B cell (primary cell): ENCODE results near the gene ERCC8. TPM values are rescaled to one million over a fixed set of nuclear protein-coding genes. Genes with fewer than 3 reads are reported as not detected.

ENCODE experiments used
- ATAC-seq: fragments of 200-7000 bp; cut with Tn5 transposase; one replicate; pipeline ENCODE4 v1.10.0; 2021; ENCODE audit warnings: low read depth, mild to moderate bottlenecking, moderate number of reproducible peaks, moderate library complexity
- CTCF ChIA-PET: fragments of 350-600 bp; sonication (Branson Sonifier 250); formaldehyde crosslinking; loops from one replicate; lab custom pipeline; 2021; ENCODE audit warnings: antibody characterized with exemption, inconsistent platforms; lab: Charles Lee
- POLR2A ChIA-PET: fragments of 350-600 bp; sonication (Branson Sonifier 250); formaldehyde crosslinking; loops from one replicate; lab custom pipeline; 2021; ENCODE audit warnings: antibody characterized with exemption; lab: Charles Lee
- DNase-seq: peaks from one replicate; pipeline ENCODE4 v3.0.0; 2013
- H2AFZ ChIP-seq: 2 replicates; pipeline ENCODE4 v1.6.1; 2012; ENCODE audit warnings: mild to moderate bottlenecking, low read depth, low read length; ENCODE audit not compliant: insufficient read depth, poor library complexity, severe bottlenecking
- H3K27ac ChIP-seq, 2 donors: 1 replicate in 1 of 2; 2 replicates in 1 of 2; pipeline ENCODE4 v1.5.1; 2012 to 2013; ENCODE audit warnings: low read length in 2 of 2, mild to moderate bottlenecking in 2 of 2, moderate library complexity in 1 of 2
- H3K27me3 ChIP-seq, 4 experiments: fragments of 200-600 bp in 1 of 4; sonication (generic) in 1 of 4; replicated peaks in 1 of 4; 1 replicate in 2 of 4; 2 replicates in 2 of 4; pipeline versions ENCODE4 v1.6.1 to v1.7.0; 2013 to 2016; ENCODE audit warnings: low read length in 3 of 4, mild to moderate bottlenecking in 2 of 4, mixed read lengths in 1 of 4, moderate library complexity in 1 of 4; ENCODE audit not compliant: insufficient read depth in 4 of 4, control insufficient read depth in 3 of 4; ENCODE audit errors: control extremely low read depth in 1 of 4
- H3K36me3 ChIP-seq, 2 experiments: replicated peaks in 1 of 2; 1 replicate in 1 of 2; 2 replicates in 1 of 2; pipeline versions ENCODE4 v1.6.1 to v1.7.1; 2013; ENCODE audit warnings: low read length in 1 of 2; ENCODE audit not compliant: insufficient read depth in 2 of 2, control insufficient read depth in 1 of 2; ENCODE audit errors: control extremely low read depth in 1 of 2, extremely low read depth in 1 of 2
- H3K4me1 ChIP-seq, 2 donors: fragments of 200-600 bp in 1 of 2; sonication (generic) in 1 of 2; 1 replicate in 1 of 2; 2 replicates in 1 of 2; pipeline versions ENCODE4 v1.5.1 to v1.6.1; 2013 to 2017; ENCODE audit warnings: low read length in 2 of 2; ENCODE audit not compliant: control insufficient read depth in 2 of 2, insufficient read depth in 2 of 2
- H3K4me2 ChIP-seq: replicated peaks from 2 replicates; pipeline ENCODE3; 2012; ENCODE audit warnings: mild to moderate bottlenecking, low read depth, low read length; ENCODE audit not compliant: poor library complexity, severe bottlenecking
- H3K4me3 ChIP-seq, 5 experiments: fragments of 200-600 bp in 1 of 5; sonication (generic) in 1 of 5; 1 replicate in 3 of 5; 2 replicates in 2 of 5; pipeline versions ENCODE4 v1.5.1 to v1.7.0; 2011 to 2016; ENCODE audit warnings: low read length in 4 of 5, mild to moderate bottlenecking in 4 of 5, low read depth in 2 of 5, control low read depth in 1 of 5, moderate library complexity in 1 of 5; ENCODE audit not compliant: insufficient read depth in 1 of 5; ENCODE audit errors: control extremely low read depth in 1 of 5, extremely low read depth in 1 of 5
- H3K79me2 ChIP-seq: fragments of 200-600 bp; sonication (generic); one replicate; pipeline ENCODE4 v1.6.0; 2016; ENCODE audit warnings: low read length; ENCODE audit not compliant: control insufficient read depth, insufficient read depth
- H3K9ac ChIP-seq: fragments of 200-600 bp; sonication (generic); 2 replicates; pipeline ENCODE4 v1.6.1; 2017; ENCODE audit warnings: mild to moderate bottlenecking, low read length, moderate library complexity
- H3K9me3 ChIP-seq, 3 donors: one replicate each; pipeline versions ENCODE4 v1.6.1 to v1.7.1; 2013; ENCODE audit warnings: low read length in 2 of 3; ENCODE audit not compliant: control insufficient read depth in 2 of 3, insufficient read depth in 1 of 3; ENCODE audit errors: control extremely low read depth in 1 of 3
- H4K20me1 ChIP-seq: 2 replicates; pipeline ENCODE4 v1.6.0; 2012; ENCODE audit warnings: mild to moderate bottlenecking, low read length; ENCODE audit not compliant: insufficient read depth, control insufficient read depth, poor library complexity, severe bottlenecking
- H3K27ac Mint-ChIP-seq: one replicate; pipeline ENCODE4 v1.8.0; 2021; ENCODE audit warnings: mixed read lengths
- H3K27me3 Mint-ChIP-seq: one replicate; pipeline ENCODE4 v1.8.0; 2021; ENCODE audit warnings: mixed read lengths
- H3K4me1 Mint-ChIP-seq: one replicate; pipeline ENCODE4 v1.8.0; 2021; ENCODE audit warnings: mixed read lengths
- H3K4me3 Mint-ChIP-seq: one replicate; pipeline ENCODE4 v1.8.0; 2021; ENCODE audit warnings: mixed read lengths
- H3K9me3 Mint-ChIP-seq: one replicate; pipeline ENCODE4 v1.8.0; 2022; ENCODE audit warnings: mixed read lengths; ENCODE audit not compliant: insufficient read depth
- EZH2 ChIP-seq: IDR thresholded peaks from 2 replicates; pipeline ENCODE4 v1.6.1; 2012; ENCODE audit warnings: borderline replicate concordance, low read depth, mild to moderate bottlenecking, moderate library complexity, low read length; ENCODE audit not compliant: insufficient read depth, poor library complexity, severe bottlenecking
- WGBS: methylation state at CpG from one replicate; pipeline ENCODE4 v1.1.5; 2013; ENCODE audit warnings: missing lambda C conversion rate; ENCODE audit not compliant: insufficient coverage; 5-methylcytosine and 5-hydroxymethylcytosine counted together
- intact Hi-C: fragments of 100-400 bp; cut with micrococcal nuclease; formaldehyde crosslinking; loops from one replicate; pipeline ENCODE4 v1.10.0; 2022
- polyA plus RNA-seq: library from polyadenylated mRNA; depleted of rRNA; stranded (reverse); fragments of >200 nt; gene quantifications from 2 replicates; pipeline ENCODE4 v1.2.3, GENCODE V29; 2012
- total RNA-seq, 2 donors: library from RNA; stranded (reverse); fragments of 120-200 nt in 1 of 2; gene quantifications; 1 replicate in 1 of 2; 2 replicates in 1 of 2; pipeline versions ENCODE4 v1.2.3 to v1.2.4, GENCODE V29; 2013 to 2022
- TF ChIP-seq, protein P1 (sequence below): fragments of 200-600 bp; IDR thresholded peaks from one replicate; pipeline ENCODE4 v1.8.0; 2022; ENCODE audit warnings: antibody characterized with exemption, mild to moderate bottlenecking

Gene ERCC8
- total and polyA plus RNA-seq, 2 donors (not counting 1 experiment from before 2014, with no cell fraction given) = 6.8 to 9.2 TPM

DNA sequence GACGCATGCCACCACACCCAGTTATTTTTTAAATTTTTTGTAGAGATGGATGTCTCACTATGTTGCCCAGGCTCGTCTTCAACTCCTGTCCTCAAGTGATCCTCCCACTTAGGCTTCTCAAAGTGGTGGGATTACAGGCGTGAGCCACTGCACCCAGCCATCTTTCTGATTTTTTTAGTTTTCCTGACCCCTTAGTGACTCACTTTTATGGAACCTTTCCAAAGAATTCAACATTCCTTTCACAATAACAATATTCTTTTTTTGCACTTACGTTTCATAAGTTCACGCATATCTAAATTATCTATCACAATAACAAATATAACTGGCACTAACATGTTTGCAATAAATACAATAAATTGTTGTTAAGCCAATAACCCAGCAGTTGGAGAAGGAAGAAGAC, 109.3 kb downstream of the ERCC8 start:
- H3K79me2 ChIP-seq = no peaks in the 10 kb centered on the region
- H3K4me1 ChIP-seq = no peaks in the 10 kb centered on the region
- TF ChIP-seq, protein P1, sequence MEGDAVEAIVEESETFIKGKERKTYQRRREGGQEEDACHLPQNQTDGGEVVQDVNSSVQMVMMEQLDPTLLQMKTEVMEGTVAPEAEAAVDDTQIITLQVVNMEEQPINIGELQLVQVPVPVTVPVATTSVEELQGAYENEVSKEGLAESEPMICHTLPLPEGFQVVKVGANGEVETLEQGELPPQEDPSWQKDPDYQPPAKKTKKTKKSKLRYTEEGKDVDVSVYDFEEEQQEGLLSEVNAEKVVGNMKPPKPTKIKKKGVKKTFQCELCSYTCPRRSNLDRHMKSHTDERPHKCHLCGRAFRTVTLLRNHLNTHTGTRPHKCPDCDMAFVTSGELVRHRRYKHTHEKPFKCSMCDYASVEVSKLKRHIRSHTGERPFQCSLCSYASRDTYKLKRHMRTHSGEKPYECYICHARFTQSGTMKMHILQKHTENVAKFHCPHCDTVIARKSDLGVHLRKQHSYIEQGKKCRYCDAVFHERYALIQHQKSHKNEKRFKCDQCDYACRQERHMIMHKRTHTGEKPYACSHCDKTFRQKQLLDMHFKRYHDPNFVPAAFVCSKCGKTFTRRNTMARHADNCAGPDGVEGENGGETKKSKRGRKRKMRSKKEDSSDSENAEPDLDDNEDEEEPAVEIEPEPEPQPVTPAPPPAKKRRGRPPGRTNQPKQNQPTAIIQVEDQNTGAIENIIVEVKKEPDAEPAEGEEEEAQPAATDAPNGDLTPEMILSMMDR = no peak
- H4K20me1 ChIP-seq = no peaks in the 10 kb centered on the region
- no peaks in the 10 kb centered on the region for H3K27me3 ChIP-seq
- H3K36me3 ChIP-seq = no peaks in the 10 kb centered on the region
- H3K9me3 Mint-ChIP-seq = no peaks in the 10 kb centered on the region
- H3K27me3 Mint-ChIP-seq = peaks cover 9% of the 10 kb centered on the region
- intact Hi-C loops = no loop called here
- H2AFZ ChIP-seq = no peak overlapping the region
- H3K27ac Mint-ChIP-seq = no peak overlapping the region
- ChIA-PET CTCF (interaction anchor here (0.7 kb wide), 2 partner anchors 10 to 1942 kb away, joined by 3 read pairs; no protein-coding TSS in a partner anchor), POLR2A (no interaction called here)
- DNase-seq (no peak), ATAC-seq (no peak)
- no peak overlapping the region for H3K4me3 Mint-ChIP-seq
- H3K4me2 ChIP-seq = no peak overlapping the region
- no peaks in the 10 kb centered on the region for H3K4me1 Mint-ChIP-seq
- 90% methylated on average over 2 of the region's 5 CpGs for WGBS
- no peak overlapping the region for H3K4me3 ChIP-seq
- no peak overlapping the region for H3K9ac ChIP-seq
- H3K27ac ChIP-seq = no peak overlapping the region
- H3K9me3 ChIP-seq = no peaks in the 10 kb centered on the region

DNA sequence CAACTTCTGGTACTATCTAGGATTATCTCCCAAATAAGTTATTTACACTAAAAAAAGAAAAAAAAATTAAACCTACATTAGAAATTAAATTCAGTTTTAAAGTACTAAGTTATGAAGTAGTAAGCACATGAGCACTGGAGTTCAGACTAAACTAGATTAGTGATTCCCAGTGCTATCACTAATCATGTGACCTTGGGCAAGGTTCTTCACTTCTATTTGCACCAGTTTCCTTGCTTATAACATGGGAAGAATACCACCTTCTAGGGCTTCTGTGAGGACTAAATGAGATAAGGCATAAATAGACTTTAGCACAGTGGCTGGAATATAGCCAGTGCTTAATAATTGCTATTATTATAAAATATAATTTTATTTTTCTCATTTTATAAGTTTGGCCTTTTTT, 111.3 kb downstream of the ERCC8 start:
- Histone ChIP-seq H3K27ac (no peak overlapping the region), H3K9ac (no peak overlapping the region), H3K79me2 (no peaks in the 10 kb centered on the region), H3K4me1 (no peaks in the 10 kb centered on the region), H3K27me3 (no peaks in the 10 kb centered on the region), H3K4me2 (no peak overlapping the region), H3K36me3 (no peaks in the 10 kb centered on the region), H3K4me3 (no peak overlapping the region), H3K9me3 (no peaks in the 10 kb centered on the region), H4K20me1 (no peaks in the 10 kb centered on the region), H2AFZ (no peak overlapping the region)
- ATAC-seq = no peak
- POLR2A ChIA-PET = no interaction called here
- CTCF ChIA-PET = no interaction called here
- H3K4me3 Mint-ChIP-seq = no peak overlapping the region
- no peak overlapping the region for H3K27ac Mint-ChIP-seq
- no peaks in the 10 kb centered on the region for H3K9me3 Mint-ChIP-seq
- H3K27me3 Mint-ChIP-seq = peaks cover 4% of the 10 kb centered on the region
- DNase-seq = no peak
- no peaks in the 10 kb centered on the region for H3K4me1 Mint-ChIP-seq
- intact Hi-C loops = no loop called here
- no peak for TF ChIP-seq EZH2
- TF ChIP-seq, protein P1 = no peak
